ENCODE data around the gene VPS26C.

DNA sequence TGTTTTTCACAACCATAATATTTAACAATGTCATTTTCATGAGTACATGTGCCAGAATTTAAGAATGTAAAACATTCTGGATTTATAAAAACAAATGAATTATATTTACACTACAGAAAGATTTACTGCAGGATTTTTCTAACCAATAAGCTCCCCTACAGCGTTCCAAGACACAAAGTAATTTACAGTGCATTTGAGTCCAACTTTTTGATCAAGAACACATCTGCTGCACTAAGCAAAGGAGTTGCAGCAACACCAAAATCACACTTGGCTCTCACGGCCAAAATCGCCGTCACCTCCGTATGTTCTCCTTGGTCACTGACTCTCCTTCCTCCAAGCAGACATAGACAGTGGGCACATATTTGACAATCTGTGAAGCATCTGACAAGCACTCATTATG is 7.7 kb downstream of the VPS26C start:
- no peak for TF ChIP-seq EZH2phosphoT487 (conservative IDR thresholded peaks at IDR 0.05; ENCODE audit: low read length)
- TF ChIP-seq, protein P1, sequence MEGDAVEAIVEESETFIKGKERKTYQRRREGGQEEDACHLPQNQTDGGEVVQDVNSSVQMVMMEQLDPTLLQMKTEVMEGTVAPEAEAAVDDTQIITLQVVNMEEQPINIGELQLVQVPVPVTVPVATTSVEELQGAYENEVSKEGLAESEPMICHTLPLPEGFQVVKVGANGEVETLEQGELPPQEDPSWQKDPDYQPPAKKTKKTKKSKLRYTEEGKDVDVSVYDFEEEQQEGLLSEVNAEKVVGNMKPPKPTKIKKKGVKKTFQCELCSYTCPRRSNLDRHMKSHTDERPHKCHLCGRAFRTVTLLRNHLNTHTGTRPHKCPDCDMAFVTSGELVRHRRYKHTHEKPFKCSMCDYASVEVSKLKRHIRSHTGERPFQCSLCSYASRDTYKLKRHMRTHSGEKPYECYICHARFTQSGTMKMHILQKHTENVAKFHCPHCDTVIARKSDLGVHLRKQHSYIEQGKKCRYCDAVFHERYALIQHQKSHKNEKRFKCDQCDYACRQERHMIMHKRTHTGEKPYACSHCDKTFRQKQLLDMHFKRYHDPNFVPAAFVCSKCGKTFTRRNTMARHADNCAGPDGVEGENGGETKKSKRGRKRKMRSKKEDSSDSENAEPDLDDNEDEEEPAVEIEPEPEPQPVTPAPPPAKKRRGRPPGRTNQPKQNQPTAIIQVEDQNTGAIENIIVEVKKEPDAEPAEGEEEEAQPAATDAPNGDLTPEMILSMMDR (IDR thresholded peaks at IDR 0.05; ENCODE audit: insufficient read depth, low read length, poor library complexity, severe bottlenecking): no peak
